H1 (cell line): Measurements from ENCODE around the gene GRSF1.

Experiments used
- CEBPB ChIP-seq: IDR thresholded peaks from 2 replicates; pipeline ENCODE4 v1.6.1; 2012; ENCODE audit warnings: low read depth, low read length
- EP300 ChIP-seq, 2 experiments: IDR thresholded peaks; 1 replicate in 1 of 2; 2 replicates in 1 of 2; pipeline ENCODE4 v1.6.1; 2011 to 2012; ENCODE audit warnings: low read depth in 2 of 2, low read length in 2 of 2, mild to moderate bottlenecking in 2 of 2, borderline replicate concordance in 1 of 2, inconsistent platforms in 1 of 2, moderate library complexity in 1 of 2
- EZH2 ChIP-seq: fragments of 200-600 bp; sonication (generic); IDR thresholded peaks from 2 replicates; pipeline ENCODE4 v1.7.1; 2012; ENCODE audit warnings: low read depth, mild to moderate bottlenecking, moderate library complexity, low read length, inconsistent platforms; ENCODE audit not compliant: severe bottlenecking
- GABPA ChIP-seq: IDR thresholded peaks from 2 replicates; pipeline ENCODE4 v1.6.1; 2011; ENCODE audit warnings: mild to moderate bottlenecking, low read length, moderate library complexity, borderline replicate concordance; ENCODE audit not compliant: insufficient read depth
- KDM1A ChIP-seq: fragments of 200-600, 300-600 bp; sonication (generic); IDR thresholded peaks from 2 replicates; pipeline ENCODE4 v1.7.1; 2016; ENCODE audit warnings: mild to moderate bottlenecking, low read length, borderline replicate concordance
- POLR2AphosphoS5 ChIP-seq: IDR thresholded peaks from 2 replicates; pipeline ENCODE4 v1.6.1; 2011; ENCODE audit warnings: low read depth, low read length
- SIN3A ChIP-seq, 2 experiments: IDR thresholded peaks in 1 of 2; conservative IDR thresholded peaks in 1 of 2; 2 replicates each; pipeline ENCODE4 v1.6.1; 2011 to 2012; ENCODE audit warnings: low read length in 2 of 2, improper control_type of control experiment in 1 of 2, low read depth in 1 of 2, mild to moderate bottlenecking in 1 of 2

DNA sequence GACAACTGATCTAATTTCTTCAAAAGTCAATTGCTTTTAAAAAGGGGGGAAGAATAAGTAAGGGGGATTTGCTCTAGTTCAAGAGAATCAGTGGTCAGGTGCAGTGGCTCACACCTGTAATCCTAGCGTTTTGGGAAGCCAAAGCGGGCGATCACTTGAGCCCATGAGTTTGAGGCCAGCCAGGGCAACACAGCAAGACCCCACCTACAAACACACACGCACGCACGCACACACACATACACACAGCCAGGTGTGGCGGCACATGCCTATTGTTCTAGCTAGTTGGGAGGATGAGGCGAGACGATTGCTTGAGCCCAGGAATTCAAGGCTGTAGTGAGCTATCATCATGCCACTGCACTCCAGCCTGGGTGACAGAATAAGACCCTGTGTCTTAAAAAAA, 9.6 kb downstream of the GRSF1 start:
- TF ChIP-seq EZH2 (no peak), EP300 (IDR thresholded peaks at IDR 0.05; ENCODE audit: borderline replicate concordance in 1 of 2, low read depth in 2 of 2, low read length in 2 of 2) (no peak), SIN3A (conservative IDR thresholded peaks at IDR 0.05 in 1 of 2, IDR thresholded peaks at IDR 0.05 in 1 of 2; ENCODE audit: low read depth in 1 of 2, low read length in 2 of 2) (no peak), GABPA (no peak), CEBPB (no peak), KDM1A (no peak), POLR2AphosphoS5 (no peak)
